GM12878 (cell line): ENCODE measurements around the gene PLPP3. TPM values are rescaled to one million over a fixed set of nuclear protein-coding genes. Genes with fewer than 3 reads are reported as not detected.
A peak's percentile ranks its signal among the peaks of the same experiment; 100 is the strongest.

Experiments used
- ATAC-seq: fragments of 200-7000 bp; cut with Tn5 transposase; 3 replicates; pipeline ENCODE4 v1.9.1; 2020; ENCODE audit warnings: mild to moderate bottlenecking, moderate library complexity
- BruUV-seq: library from RNA; stranded (reverse); fragments of 400-500 nt; replicated peaks from 2 replicates; lab custom pipeline; 2021; lab: Mats Ljungman, UMichigan
- CTCF ChIA-PET: fragments of 300-600 bp; sonication (Branson Sonifier 250); formaldehyde crosslinking; extraction: SDS; loops from one replicate; lab custom pipeline; 2021; ENCODE audit warnings: inconsistent platforms; lab: Yijun Ruan, JAX
- POLR2A ChIA-PET: fragments of 350-600 bp; formaldehyde crosslinking; extraction: SDS; loops from one replicate; lab custom pipeline; 2021; ENCODE audit warnings: inconsistent platforms; lab: Charles Lee
- RAD21 ChIA-PET: fragments of 300-600 bp; sonication (Branson Sonifier 250); formaldehyde crosslinking; loops from one replicate; lab custom pipeline; 2023; ENCODE audit warnings: antibody characterized with exemption; ENCODE audit not compliant: unreplicated experiment; lab: Charles Lee
- SMC1A ChIA-PET: fragments of 300-600 bp; sonication (Branson Sonifier 250); formaldehyde crosslinking; loops from one replicate; lab custom pipeline; 2023; ENCODE audit not compliant: unreplicated experiment, uncharacterized antibody; lab: Charles Lee
- DNase-seq: peaks from one replicate; pipeline ENCODE4 v3.0.0-alpha.2; 2011; ENCODE audit warnings: low read depth, low spot score
- FAIRE-seq: peaks from 3 replicates; lab custom pipeline; 2011; peaks lifted over from hg19 to GRCh38; lab: Jason Lieb, UNC
- H2AFZ ChIP-seq: 2 replicates; pipeline ENCODE4 v1.6.0; 2011; ENCODE audit warnings: low read depth, low read length, control low read depth; ENCODE audit not compliant: control insufficient read depth
- H3K27ac ChIP-seq: 2 replicates; pipeline ENCODE4 v1.5.1; 2011; ENCODE audit warnings: control low read depth; ENCODE audit not compliant: control insufficient read depth, insufficient read depth
- H3K27me3 ChIP-seq, 2 experiments: replicated peaks in 1 of 2; 2 replicates each; pipeline versions ENCODE4 v1.6.0 to v1.6.1; 2011; ENCODE audit warnings: low read length in 1 of 2; ENCODE audit not compliant: control insufficient read depth in 2 of 2, insufficient read depth in 2 of 2
- H3K36me3 ChIP-seq, 2 experiments: 2 replicates each; pipeline ENCODE4 v1.5.1; 2011; ENCODE audit warnings: low read length in 1 of 2; ENCODE audit not compliant: control insufficient read depth in 2 of 2, insufficient read depth in 2 of 2
- H3K4me1 ChIP-seq: 2 replicates; pipeline ENCODE4 v1.6.1; 2011; ENCODE audit warnings: mild to moderate bottlenecking, low read length, moderate library complexity, mixed read lengths; ENCODE audit not compliant: control insufficient read depth, insufficient read depth
- H3K4me2 ChIP-seq: 2 replicates; pipeline ENCODE4 v1.6.0; 2011; ENCODE audit warnings: control low read depth; ENCODE audit not compliant: control insufficient read depth, insufficient read depth
- H3K4me3 ChIP-seq: fragments of 200-600 bp; sonication (generic); 2 replicates; pipeline ENCODE4 v1.5.1; 2016
- H3K79me2 ChIP-seq: 2 replicates; pipeline ENCODE4 v1.6.0; 2011; ENCODE audit warnings: low read length; ENCODE audit not compliant: control insufficient read depth, insufficient read depth
- H3K9ac ChIP-seq: 2 replicates; pipeline ENCODE4 v1.8.0; 2011; ENCODE audit warnings: low read length, control low read depth, mixed read lengths; ENCODE audit not compliant: control insufficient read depth, insufficient read depth
- H3K9me3 ChIP-seq: replicated peaks from 3 replicates; pipeline ENCODE4 v1.5.1; 2011; ENCODE audit warnings: mild to moderate bottlenecking, low read length; ENCODE audit not compliant: control insufficient read depth, insufficient read depth
- H4K20me1 ChIP-seq: 2 replicates; pipeline ENCODE4 v1.6.0; 2011; ENCODE audit not compliant: control insufficient read depth, insufficient read depth
- EED ChIP-seq: sonication (generic); IDR thresholded peaks from 2 replicates; pipeline ENCODE4 v1.6.1; 2016; ENCODE audit warnings: antibody characterized with exemption, low read depth
- FOXK2 ChIP-seq: fragments of 450-650 bp; IDR thresholded peaks from 2 replicates; pipeline ENCODE4 v1.6.1; 2017; ENCODE audit warnings: mild to moderate bottlenecking, moderate library complexity
- GABPA ChIP-seq: IDR thresholded peaks from 2 replicates; pipeline ENCODE4 v1.6.1; 2014; ENCODE audit warnings: antibody characterized with exemption, low read depth, mild to moderate bottlenecking, inconsistent platforms
- HCFC1 ChIP-seq: fragments of 150-350 bp; IDR thresholded peaks from 2 replicates; pipeline ENCODE4 v1.6.1; 2014; ENCODE audit warnings: low read length
- MYC ChIP-seq: IDR thresholded peaks from 2 replicates; pipeline ENCODE4 v1.6.1; 2011; ENCODE audit warnings: mild to moderate bottlenecking, low read length, moderate library complexity, inconsistent platforms; ENCODE audit not compliant: insufficient read depth, insufficient replicate concordance, insufficient read length, severe bottlenecking
- PRDM15 ChIP-seq: fragments of 450-650 bp; formaldehyde crosslinking; IDR thresholded peaks from 2 replicates; pipeline ENCODE4 v1.4.0; 2020; ENCODE audit warnings: mild to moderate bottlenecking, moderate library complexity
- RCOR1 ChIP-seq: conservative IDR thresholded peaks from 2 replicates; pipeline ENCODE4 v1.6.1; 2012; ENCODE audit warnings: low read depth, low read length, improper control_type of control experiment
- RFX5 ChIP-seq: IDR thresholded peaks from 2 replicates; pipeline ENCODE4 v1.6.1; 2011; ENCODE audit warnings: low read depth, low read length, improper control_type of control experiment
- SIX5 ChIP-seq: IDR thresholded peaks from 2 replicates; pipeline ENCODE4 v1.6.1; 2011; ENCODE audit warnings: mild to moderate bottlenecking, low read depth, low read length, moderate library complexity; ENCODE audit not compliant: severe bottlenecking
- SMC3 ChIP-seq: IDR thresholded peaks from 2 replicates; pipeline ENCODE4 v1.6.1; 2011; ENCODE audit warnings: low read length, improper control_type of control experiment, borderline replicate concordance
- STAT3 ChIP-seq: IDR thresholded peaks from 2 replicates; pipeline ENCODE4 v1.6.1; 2011; ENCODE audit warnings: low read depth, low read length, improper control_type of control experiment
- TBL1XR1 ChIP-seq: IDR thresholded peaks from 2 replicates; pipeline ENCODE4 v1.6.1; 2012; ENCODE audit warnings: low read depth, low read length, improper control_type of control experiment
- WGBS: methylation state at CpG from one replicate; pipeline ENCODE4 v1.1.6; 2016; ENCODE audit warnings: low lambda C conversion rate; ENCODE audit not compliant: insufficient replicate concordance, insufficient coverage; ENCODE audit errors: missing lambda C conversion rate; 5-methylcytosine and 5-hydroxymethylcytosine counted together
- in situ Hi-C: fragments of 300-500 bp; cut with MboI; formaldehyde crosslinking; loops from 9 replicates; pipeline ENCODE4 v1.14.3; 2018; ENCODE audit warnings: mixed read lengths
- intact Hi-C: fragments of 100-400 bp; cut with micrococcal nuclease; formaldehyde crosslinking; loops from one replicate; pipeline ENCODE4 v1.14.2; 2022; ENCODE audit not compliant: unreplicated experiment
- polyA plus RNA-seq, 11 experiments: library from polyadenylated mRNA; depleted of rRNA in 4 of 11; unstranded in 6 of 11; stranded (reverse) in 5 of 11; fragments of >200 nt; fragmentation: Nextera tagmentation in 4 of 11; fragmentation: Illumina TruSeq in 1 of 11; extraction: Ambion mirVana in 4 of 11; extraction: Trizol in 1 of 11; gene quantifications; 1 replicate in 1 of 11; 2 replicates in 10 of 11; pipeline versions ENCODE4 v1.2.1 to v1.2.3, GENCODE V29; 2011 to 2016; ENCODE audit warnings: inconsistent platforms in 2 of 11, missing spikeins in 2 of 11, low read depth in 1 of 11
- total RNA-seq, 4 experiments: library from RNA; depleted of rRNA in 3 of 4; stranded (reverse); fragments of >200 nt in 3 of 4; fragmentation: Illumina TruSeq in 1 of 4; extraction: Trizol in 1 of 4; gene quantifications; 2 replicates each; pipeline versions ENCODE4 v1.2.1 to v1.2.3, GENCODE V29; 2013 to 2021
- TF ChIP-seq, protein P1 (sequence below): fragments of 450-650 bp; IDR thresholded peaks from 2 replicates; pipeline ENCODE4 v1.6.1; 2017; ENCODE audit warnings: mild to moderate bottlenecking, moderate library complexity
- TF ChIP-seq, protein P2 (sequence below): fragments of 450-650 bp; conservative IDR thresholded peaks from 2 replicates; pipeline ENCODE4 v1.6.1; 2017; ENCODE audit warnings: mild to moderate bottlenecking, moderate library complexity

The PLPP3 gene
- total and polyA plus RNA-seq, 10 of the 15 experiments (the other 5 are each of a cell fraction or from before 2014, with no cell fraction given) = 6.4 to 26.8 (median 9.5) TPM

DNA sequence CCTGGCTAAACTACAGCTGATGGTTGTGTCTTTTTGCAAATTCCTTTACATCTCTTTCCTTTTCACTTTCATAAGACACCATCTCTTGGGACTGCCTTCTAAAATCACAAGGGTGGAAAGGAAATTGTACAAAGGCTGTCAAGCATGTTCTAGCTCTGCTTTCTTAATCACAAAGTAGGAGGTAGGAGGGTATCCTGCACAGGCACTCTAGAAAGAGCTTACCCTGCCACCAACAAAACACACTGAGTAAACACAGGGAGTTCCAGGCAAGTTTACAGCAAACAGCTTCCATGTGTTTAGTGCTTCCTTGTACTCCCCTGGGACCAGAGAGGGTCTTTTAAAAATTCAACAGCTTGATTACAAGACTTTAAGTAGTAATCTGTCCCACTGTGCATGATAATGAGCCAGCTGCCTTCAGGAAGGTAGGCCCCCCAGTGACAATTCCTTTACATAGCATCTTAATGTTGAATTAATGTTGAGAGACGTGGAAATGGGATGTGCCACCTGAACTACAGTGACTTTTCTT, 2.4 kb downstream of the PLPP3 start:
- Histone ChIP-seq H3K27ac (no peak overlapping the region), H3K4me3 (no peak overlapping the region), H3K36me3 (no peaks in the 10 kb centered on the region), H4K20me1 (no peaks in the 10 kb centered on the region), H3K4me1 (no peaks in the 10 kb centered on the region), H2AFZ (no peak overlapping the region), H3K27me3 (peaks cover 0 to 11% of the 10 kb centered on the region in 2 experiments; a peak in 2 of 4 replicates), H3K79me2 (no peaks in the 10 kb centered on the region), H3K4me2 (no peak overlapping the region), H3K9me3 (no peaks in the 10 kb centered on the region), H3K9ac (no peak overlapping the region)
- RAD21 ChIA-PET = interaction anchor here (0.6 to 14.0 kb wide), 49 partner anchors 7 to 1365 kb away, joined by 3 to 381 read pairs (median 4); no protein-coding TSS in a partner anchor
- intact Hi-C loops (loop anchor here (5.0 kb wide), 2 partner anchors 445 to 530 kb away; no protein-coding TSS in a partner anchor), in situ Hi-C loops (loop anchor here (5.0 kb wide), 1 partner anchor 245 kb away; no protein-coding TSS in a partner anchor)
- ATAC-seq = peak; percentile 34
- POLR2A ChIA-PET = interaction anchor here (0.6 to 11.8 kb wide), 17 partner anchors 15 to 444 kb away, joined by 3 to 195 read pairs (median 3); no protein-coding TSS in a partner anchor
- CTCF ChIA-PET = interaction anchor here (0.6 to 15.6 kb wide), 55 partner anchors 8 to 1201 kb away, joined by 3 to 257 read pairs (median 4); no protein-coding TSS in a partner anchor
- 0% methylated on average over 1 of the region's 1 CpG for WGBS
- SMC1A ChIA-PET = interaction anchor here (0.7 to 19.1 kb wide), 72 partner anchors 8 to 1429 kb away, joined by 3 to 439 read pairs (median 4); no protein-coding TSS in a partner anchor
- DNase-seq = no peak
- peak; percentile 65 for FAIRE-seq
- BruUV-seq = no TSS peak
- TF ChIP-seq PRDM15 (CRISPR knock-in tag) (no peak), TBL1XR1 (no peak), RCOR1 (no peak), HCFC1 (no peak), FOXK2 (no peak), GABPA (no peak), STAT3 (no peak), RFX5 (no peak), EED (no peak), MYC (no peak), SMC3 (peak; percentile 51; the same call in 1 of the 2 replicates), SIX5 (no peak)
- TF ChIP-seq, protein P1, sequence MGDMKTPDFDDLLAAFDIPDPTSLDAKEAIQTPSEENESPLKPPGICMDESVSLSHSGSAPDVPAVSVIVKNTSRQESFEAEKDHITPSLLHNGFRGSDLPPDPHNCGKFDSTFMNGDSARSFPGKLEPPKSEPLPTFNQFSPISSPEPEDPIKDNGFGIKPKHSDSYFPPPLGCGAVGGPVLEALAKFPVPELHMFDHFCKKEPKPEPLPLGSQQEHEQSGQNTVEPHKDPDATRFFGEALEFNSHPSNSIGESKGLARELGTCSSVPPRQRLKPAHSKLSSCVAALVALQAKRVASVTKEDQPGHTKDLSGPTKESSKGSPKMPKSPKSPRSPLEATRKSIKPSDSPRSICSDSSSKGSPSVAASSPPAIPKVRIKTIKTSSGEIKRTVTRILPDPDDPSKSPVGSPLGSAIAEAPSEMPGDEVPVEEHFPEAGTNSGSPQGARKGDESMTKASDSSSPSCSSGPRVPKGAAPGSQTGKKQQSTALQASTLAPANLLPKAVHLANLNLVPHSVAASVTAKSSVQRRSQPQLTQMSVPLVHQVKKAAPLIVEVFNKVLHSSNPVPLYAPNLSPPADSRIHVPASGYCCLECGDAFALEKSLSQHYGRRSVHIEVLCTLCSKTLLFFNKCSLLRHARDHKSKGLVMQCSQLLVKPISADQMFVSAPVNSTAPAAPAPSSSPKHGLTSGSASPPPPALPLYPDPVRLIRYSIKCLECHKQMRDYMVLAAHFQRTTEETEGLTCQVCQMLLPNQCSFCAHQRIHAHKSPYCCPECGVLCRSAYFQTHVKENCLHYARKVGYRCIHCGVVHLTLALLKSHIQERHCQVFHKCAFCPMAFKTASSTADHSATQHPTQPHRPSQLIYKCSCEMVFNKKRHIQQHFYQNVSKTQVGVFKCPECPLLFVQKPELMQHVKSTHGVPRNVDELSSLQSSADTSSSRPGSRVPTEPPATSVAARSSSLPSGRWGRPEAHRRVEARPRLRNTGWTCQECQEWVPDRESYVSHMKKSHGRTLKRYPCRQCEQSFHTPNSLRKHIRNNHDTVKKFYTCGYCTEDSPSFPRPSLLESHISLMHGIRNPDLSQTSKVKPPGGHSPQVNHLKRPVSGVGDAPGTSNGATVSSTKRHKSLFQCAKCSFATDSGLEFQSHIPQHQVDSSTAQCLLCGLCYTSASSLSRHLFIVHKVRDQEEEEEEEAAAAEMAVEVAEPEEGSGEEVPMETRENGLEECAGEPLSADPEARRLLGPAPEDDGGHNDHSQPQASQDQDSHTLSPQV = no peak
- TF ChIP-seq, protein P2, sequence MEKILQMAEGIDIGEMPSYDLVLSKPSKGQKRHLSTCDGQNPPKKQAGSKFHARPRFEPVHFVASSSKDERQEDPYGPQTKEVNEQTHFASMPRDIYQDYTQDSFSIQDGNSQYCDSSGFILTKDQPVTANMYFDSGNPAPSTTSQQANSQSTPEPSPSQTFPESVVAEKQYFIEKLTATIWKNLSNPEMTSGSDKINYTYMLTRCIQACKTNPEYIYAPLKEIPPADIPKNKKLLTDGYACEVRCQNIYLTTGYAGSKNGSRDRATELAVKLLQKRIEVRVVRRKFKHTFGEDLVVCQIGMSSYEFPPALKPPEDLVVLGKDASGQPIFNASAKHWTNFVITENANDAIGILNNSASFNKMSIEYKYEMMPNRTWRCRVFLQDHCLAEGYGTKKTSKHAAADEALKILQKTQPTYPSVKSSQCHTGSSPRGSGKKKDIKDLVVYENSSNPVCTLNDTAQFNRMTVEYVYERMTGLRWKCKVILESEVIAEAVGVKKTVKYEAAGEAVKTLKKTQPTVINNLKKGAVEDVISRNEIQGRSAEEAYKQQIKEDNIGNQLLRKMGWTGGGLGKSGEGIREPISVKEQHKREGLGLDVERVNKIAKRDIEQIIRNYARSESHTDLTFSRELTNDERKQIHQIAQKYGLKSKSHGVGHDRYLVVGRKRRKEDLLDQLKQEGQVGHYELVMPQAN = 0 out of 2 replicates have a peak, but pooled peaks have one; percentile 32
